SK-N-SH treated with all-trans-retinoic acid at 6 μM for 48 hours (cell line): ENCODE measurements around the gene RAPGEF5.

Source experiments
- ATAC-seq: fragments of 200-7000 bp; cut with Tn5 transposase; 3 replicates; pipeline ENCODE4 v1.9.1; 2020; ENCODE audit warnings: mild to moderate bottlenecking, moderate library complexity
- ARNTL ChIP-seq: fragments of 450-650 bp; formaldehyde crosslinking; IDR thresholded peaks from 2 replicates; pipeline ENCODE4 v1.5.0; 2020; ENCODE audit warnings: low read depth, mild to moderate bottlenecking, moderate library complexity, borderline replicate concordance
- BACH2 ChIP-seq: fragments of 250-450 bp; sonication (Bioruptor Pico); IDR thresholded peaks from 2 replicates; pipeline ENCODE4 v1.9.0; 2021; ENCODE audit warnings: mild to moderate bottlenecking, borderline replicate concordance
- CREB5 ChIP-seq: fragments of 250-450 bp; sonication (Bioruptor Pico); IDR thresholded peaks from 2 replicates; pipeline ENCODE4 v1.5.1; 2020; ENCODE audit warnings: low read depth, mild to moderate bottlenecking, moderate library complexity
- CSDC2 ChIP-seq: fragments of 250-450 bp; sonication (Bioruptor Pico); IDR thresholded peaks from 2 replicates; pipeline ENCODE4 v1.5.0; 2020; ENCODE audit warnings: mild to moderate bottlenecking, moderate library complexity
- CSRNP3 ChIP-seq: fragments of 250-450 bp; sonication (Bioruptor Pico); IDR thresholded peaks from 2 replicates; pipeline ENCODE4 v1.5.1; 2021; ENCODE audit warnings: mild to moderate bottlenecking, moderate library complexity
- ESRRG ChIP-seq: fragments of 250-450 bp; sonication (Bioruptor Pico); IDR thresholded peaks from 2 replicates; pipeline ENCODE4 v1.6.1; 2021; ENCODE audit warnings: mild to moderate bottlenecking
- GLIS3 ChIP-seq: fragments of 250-450 bp; sonication (Bioruptor Pico); IDR thresholded peaks from 2 replicates; pipeline ENCODE4 v1.5.0; 2020; ENCODE audit warnings: mild to moderate bottlenecking, moderate library complexity
- ISL1 ChIP-seq: fragments of 250-450 bp; sonication (Bioruptor Pico); IDR thresholded peaks from 2 replicates; pipeline ENCODE4 v2.1.2; 2022; ENCODE audit warnings: mild to moderate bottlenecking, moderate library complexity
- OSR1 ChIP-seq: fragments of 250-450 bp; sonication (Bioruptor Pico); IDR thresholded peaks from 2 replicates; pipeline ENCODE4 v1.8.0; 2022; ENCODE audit warnings: moderate library complexity, mild to moderate bottlenecking, inconsistent platforms
- POU6F1 ChIP-seq: fragments of 250-450 bp; sonication (Bioruptor Pico); IDR thresholded peaks from 2 replicates; pipeline ENCODE4 v1.8.0; 2021; ENCODE audit warnings: low read depth, mild to moderate bottlenecking, moderate library complexity, borderline replicate concordance
- PPARA ChIP-seq: fragments of 250-450 bp; sonication (Bioruptor Pico); IDR thresholded peaks from 2 replicates; pipeline ENCODE4 v1.5.0; 2020; ENCODE audit warnings: mild to moderate bottlenecking, borderline replicate concordance
- RARB ChIP-seq: fragments of 250-450 bp; sonication (Bioruptor Pico); IDR thresholded peaks from 2 replicates; pipeline ENCODE4 v1.8.0; 2021; ENCODE audit warnings: mild to moderate bottlenecking, moderate library complexity
- SNAI2 ChIP-seq: fragments of 250-450 bp; sonication (Bioruptor Pico); IDR thresholded peaks from 2 replicates; pipeline ENCODE4 v1.5.0; 2020; ENCODE audit warnings: mild to moderate bottlenecking, moderate library complexity
- TCF4 ChIP-seq: fragments of 250-450 bp; sonication (Bioruptor Pico); IDR thresholded peaks from 2 replicates; pipeline ENCODE4 v1.8.0; 2021; ENCODE audit warnings: mild to moderate bottlenecking, moderate library complexity, borderline replicate concordance
- TOX ChIP-seq: fragments of 250-450 bp; sonication (Bioruptor Pico); IDR thresholded peaks from 2 replicates; pipeline ENCODE4 v1.8.0; 2021; ENCODE audit warnings: mild to moderate bottlenecking, moderate library complexity, borderline replicate concordance
- TSHZ2 ChIP-seq: fragments of 250-450 bp; sonication (Bioruptor Pico); IDR thresholded peaks from 2 replicates; pipeline ENCODE4 v1.5.0; 2020; ENCODE audit warnings: mild to moderate bottlenecking, moderate library complexity
- ZFP30 ChIP-seq: fragments of 450-650 bp; formaldehyde crosslinking; IDR thresholded peaks from 2 replicates; pipeline ENCODE4 v1.5.0; 2022; ENCODE audit warnings: mild to moderate bottlenecking, moderate library complexity
- ZNF565 ChIP-seq: fragments of 450-650 bp; formaldehyde crosslinking; conservative IDR thresholded peaks from 2 replicates; pipeline ENCODE4 v1.5.0; 2020; ENCODE audit warnings: low read depth, mild to moderate bottlenecking, moderate library complexity
- ZNF70 ChIP-seq: fragments of 450-650 bp; formaldehyde crosslinking; IDR thresholded peaks from 2 replicates; pipeline ENCODE4 v1.5.0; 2020; ENCODE audit warnings: mild to moderate bottlenecking, moderate library complexity
- ZNF8 ChIP-seq: fragments of 450-650 bp; formaldehyde crosslinking; IDR thresholded peaks from 2 replicates; pipeline ENCODE4 v1.5.0; 2020; ENCODE audit warnings: mild to moderate bottlenecking, moderate library complexity

Gene RAPGEF5

GRCh38 chr7:22190736-22191135, 166.2 kb downstream of the RAPGEF5 start (continued):
- no peak for TF ChIP-seq POU6F1 (CRISPR knock-in tag)
- no peak for TF ChIP-seq ISL1 (CRISPR knock-in tag)
- no peak for TF ChIP-seq ESRRG (CRISPR knock-in tag)
- TF ChIP-seq OSR1 (CRISPR knock-in tag): no peak
- TF ChIP-seq ZFP30 (CRISPR knock-in tag): no peak
- TF ChIP-seq CSDC2: no peak

GRCh38 chr7:22189741-22190140, 167.2 kb downstream of the RAPGEF5 start:
- TF ChIP-seq ESRRG (CRISPR knock-in tag) (no peak), ZNF70 (no peak), POU6F1 (CRISPR knock-in tag) (no peak), RARB (no peak), OSR1 (CRISPR knock-in tag) (no peak), CREB5 (CRISPR knock-in tag) (no peak)
- ATAC-seq: no peak

GRCh38 chr7:22189230-22189629, 167.7 kb downstream of the RAPGEF5 start:
- TF ChIP-seq TOX: no peak
- TF ChIP-seq RARB: no peak
- no peak for TF ChIP-seq ZNF8 (CRISPR knock-in tag)
- no peak for TF ChIP-seq ZNF70
- no peak for TF ChIP-seq ARNTL (CRISPR knock-in tag)
- TF ChIP-seq ZNF565: no peak
- no peak for TF ChIP-seq POU6F1 (CRISPR knock-in tag)
- TF ChIP-seq PPARA (CRISPR knock-in tag): no peak
- TF ChIP-seq OSR1 (CRISPR knock-in tag): no peak
- no peak for TF ChIP-seq TCF4 (CRISPR knock-in tag)
- TF ChIP-seq ISL1 (CRISPR knock-in tag): no peak
- no peak for TF ChIP-seq GLIS3
- TF ChIP-seq ESRRG (CRISPR knock-in tag): no peak
- no peak for TF ChIP-seq CSDC2
- no peak for TF ChIP-seq ZFP30 (CRISPR knock-in tag)
- TF ChIP-seq BACH2: no peak
- no peak for TF ChIP-seq TSHZ2 (CRISPR knock-in tag)
- TF ChIP-seq SNAI2 (CRISPR knock-in tag): no peak
- no peak for ATAC-seq

- ATAC-seq: no peak
Observed at GRCh38 chr7:22187691-22188348, 169.1 kb downstream of the RAPGEF5 start.

More at GRCh38 chr7:22187691-22188348, 169.1 kb downstream of the RAPGEF5 start:
- TF ChIP-seq TCF4 (CRISPR knock-in tag) (no peak), CSDC2 (no peak), ISL1 (CRISPR knock-in tag) (no peak), TSHZ2 (CRISPR knock-in tag) (no peak), CSRNP3 (CRISPR knock-in tag) (no peak)
- TF ChIP-seq, all 23 proteins: peak for 0
